Measurements from ENCODE around the gene REPS1.
"Not testable (repeated sequence)": the region's sequence is repeated elsewhere in the genome, so short reads cannot be mapped to it uniquely, and the experiment has no call there.

REPS1 gene

DNA sequence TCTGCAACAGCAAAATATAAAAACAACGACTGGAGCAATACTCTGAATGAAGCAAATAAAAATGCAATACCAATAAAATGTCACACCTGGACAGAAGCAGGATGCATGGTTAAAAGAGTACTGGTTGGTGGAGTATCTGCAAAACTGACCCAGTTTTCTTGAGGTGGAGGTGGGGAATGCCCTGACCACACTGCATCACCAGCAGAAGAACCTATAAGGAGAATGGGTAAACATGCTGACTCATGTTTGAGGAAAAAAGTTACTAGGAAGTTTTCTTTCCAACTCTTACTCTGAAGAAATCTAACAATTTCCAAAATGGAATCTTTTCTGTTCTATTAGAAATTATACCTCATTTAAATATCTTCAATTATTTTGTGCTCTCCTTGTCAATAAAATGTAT lies 43.6 kb downstream of the REPS1 start:
- in situ Hi-C loops (cut with HindIII; ENCODE audit: low sequenced_read_pairs) = no loop called here

DNA sequence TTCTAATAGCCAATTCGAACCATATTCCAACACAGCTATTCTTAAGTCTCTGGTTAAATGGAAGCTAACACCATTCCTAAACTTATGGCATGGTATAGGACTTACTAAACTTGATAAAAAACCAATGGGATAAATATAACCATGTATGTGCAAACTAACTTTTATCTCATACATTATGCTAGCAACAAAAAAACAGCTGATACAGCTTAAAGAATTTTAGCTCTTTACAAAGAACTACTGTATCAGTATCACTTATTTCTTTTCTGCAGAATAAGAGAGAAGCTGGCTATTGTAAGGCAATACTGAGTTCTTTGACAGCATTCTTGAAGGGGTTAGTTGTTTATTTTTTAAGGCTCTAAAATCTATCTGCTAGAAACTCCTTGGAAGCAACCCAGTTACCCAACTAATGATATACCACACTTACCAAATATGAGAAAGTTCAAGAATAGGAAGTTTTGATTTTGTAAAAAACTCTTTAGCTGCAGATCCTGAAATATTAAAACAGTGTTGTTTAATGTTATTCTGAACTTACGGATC lies 44.9 kb downstream of the REPS1 start:
- in situ Hi-C loops (cut with HindIII; ENCODE audit: low sequenced_read_pairs) = no loop called here

DNA sequence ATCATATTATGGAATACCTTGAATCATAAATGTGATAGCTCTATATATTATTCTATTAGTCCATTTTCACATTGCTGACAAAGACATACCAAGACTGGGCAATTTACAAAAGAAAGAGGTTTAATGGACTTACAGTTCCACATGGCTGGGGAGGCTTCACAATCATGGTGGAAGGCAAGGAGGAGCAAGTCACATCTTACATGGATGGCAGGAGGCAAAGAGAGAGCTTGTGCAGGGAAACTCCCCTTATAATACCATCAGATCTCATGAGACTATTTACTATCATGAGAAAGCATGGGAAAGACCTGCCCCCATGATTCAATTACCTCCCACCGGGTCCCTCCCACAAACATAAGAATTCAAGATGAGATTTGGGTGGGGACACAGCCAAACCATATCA lies 51.2 kb downstream of the REPS1 start:
- in situ Hi-C loops (cut with HindIII; ENCODE audit: low sequenced_read_pairs) = not testable (repeated sequence)

GRCh38 chr6:138931660-138932059 lies 56.4 kb downstream of the REPS1 start:
- in situ Hi-C loops (cut with HindIII; ENCODE audit: low sequenced_read_pairs) = no loop called here

DNA sequence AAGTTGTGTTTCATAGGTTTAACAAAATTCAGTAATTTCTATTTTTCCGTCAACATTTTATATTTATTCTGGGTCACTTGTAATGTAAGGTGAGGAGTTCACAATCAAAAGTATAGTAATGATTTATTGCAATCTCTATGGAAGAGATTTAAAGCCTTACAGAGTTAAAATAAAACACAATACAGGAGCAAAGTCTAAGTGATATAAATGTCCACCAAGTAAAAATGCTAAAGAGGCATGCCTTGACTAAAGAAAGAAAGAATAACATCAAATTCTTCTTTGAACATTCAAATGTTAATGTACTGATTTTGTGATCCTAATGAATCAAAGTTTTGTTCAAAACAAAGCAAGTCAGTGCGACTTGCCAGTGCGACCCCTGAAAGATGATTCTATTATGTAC lies 61.5 kb downstream of the REPS1 start:
- in situ Hi-C loops (cut with HindIII; ENCODE audit: low sequenced_read_pairs) = no loop called here

DNA sequence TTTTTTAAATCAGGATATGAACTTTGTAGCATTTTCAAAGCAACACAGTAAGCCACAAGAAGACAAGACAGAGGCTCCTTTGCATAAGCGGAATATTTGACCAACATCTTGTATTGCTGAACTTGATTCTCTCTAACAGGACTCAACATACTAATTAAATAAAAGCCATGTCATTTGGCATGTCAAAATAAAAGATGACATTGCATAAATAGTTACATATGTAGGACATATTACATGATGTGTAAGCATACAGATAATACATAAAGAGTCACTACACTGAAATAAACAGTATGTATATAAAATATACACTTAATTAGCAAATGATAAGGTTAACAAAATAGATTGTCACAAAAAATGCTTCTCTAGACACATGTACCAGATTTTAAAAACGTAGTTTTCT lies 62.2 kb downstream of the REPS1 start:
- in situ Hi-C loops (cut with HindIII; ENCODE audit: low sequenced_read_pairs) = no loop called here

DNA sequence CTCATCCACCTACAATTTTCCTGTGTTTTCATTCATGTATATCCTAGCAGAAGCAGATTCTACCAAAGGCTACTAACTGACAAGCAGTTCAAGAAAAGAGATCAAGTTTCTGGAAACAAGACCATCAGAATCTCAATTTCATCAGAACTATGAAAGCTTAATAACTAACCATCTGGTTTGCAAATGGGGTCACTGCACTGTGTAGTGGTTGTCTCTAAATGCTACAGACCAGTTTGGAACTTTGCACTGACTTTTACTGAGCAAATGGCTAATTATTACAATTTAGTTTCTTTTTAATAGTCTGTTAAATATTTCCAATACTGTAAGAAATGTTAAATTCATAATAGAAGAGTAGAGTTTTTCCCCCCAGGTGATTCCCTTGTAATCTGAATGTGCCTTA lies 64.5 kb downstream of the REPS1 start:
- in situ Hi-C loops (cut with HindIII; ENCODE audit: low sequenced_read_pairs) = no loop called here

DNA sequence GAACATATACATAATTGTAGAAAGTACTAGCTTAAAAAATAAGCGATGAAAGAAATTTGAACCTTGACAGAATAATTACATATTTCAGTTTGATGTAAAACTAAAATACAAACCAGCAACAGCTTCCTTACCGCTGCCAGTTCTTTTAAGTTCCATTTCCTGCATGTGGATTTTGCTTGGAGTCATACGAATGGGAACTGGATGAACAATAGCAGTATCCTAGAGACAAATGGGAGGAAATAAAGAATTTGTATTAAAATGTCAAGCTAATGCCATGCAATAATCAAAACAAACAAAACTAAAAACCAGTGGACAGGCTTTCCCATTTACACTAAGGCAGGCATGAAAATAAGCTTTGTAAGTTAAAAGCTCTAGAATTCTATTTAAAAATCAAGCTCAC lies 67.1 kb downstream of the REPS1 start:
- in situ Hi-C loops (cut with HindIII; ENCODE audit: low sequenced_read_pairs) = no loop called here

- in situ Hi-C loops (cut with HindIII; ENCODE audit: low sequenced_read_pairs) = no loop called here
Measured at GRCh38 chr6:138914701-138915100, 73.4 kb downstream of the REPS1 start.

- in situ Hi-C loops (cut with HindIII; ENCODE audit: low sequenced_read_pairs) = no loop called here
Measured at GRCh38 chr6:138912308-138912707, 75.7 kb downstream of the REPS1 start.

DNA sequence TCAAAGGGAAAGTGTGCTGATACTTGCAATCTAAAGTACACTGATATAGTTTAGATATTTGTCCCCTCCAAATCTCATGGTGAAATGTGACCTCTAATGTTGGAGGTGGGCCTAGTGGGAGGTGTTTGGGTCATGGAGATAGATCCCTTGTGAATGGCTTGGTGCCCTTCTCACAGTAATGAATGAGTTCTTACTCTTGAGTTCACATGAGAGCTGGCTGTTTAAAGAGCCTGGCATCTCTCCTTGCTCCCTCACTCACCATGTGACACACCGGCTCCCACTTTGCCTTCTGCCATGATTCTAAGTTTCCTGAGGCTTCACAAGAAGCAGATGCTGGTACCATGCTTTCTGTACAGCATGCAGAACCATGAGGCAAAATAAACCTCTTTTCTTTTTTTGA lies 78.1 kb downstream of the REPS1 start:
- in situ Hi-C loops (cut with HindIII; ENCODE audit: low sequenced_read_pairs) = no loop called here

- in situ Hi-C loops (cut with HindIII; ENCODE audit: low sequenced_read_pairs) = no loop called here
Measured at GRCh38 chr6:138909511-138909910, 78.5 kb downstream of the REPS1 start.

DNA sequence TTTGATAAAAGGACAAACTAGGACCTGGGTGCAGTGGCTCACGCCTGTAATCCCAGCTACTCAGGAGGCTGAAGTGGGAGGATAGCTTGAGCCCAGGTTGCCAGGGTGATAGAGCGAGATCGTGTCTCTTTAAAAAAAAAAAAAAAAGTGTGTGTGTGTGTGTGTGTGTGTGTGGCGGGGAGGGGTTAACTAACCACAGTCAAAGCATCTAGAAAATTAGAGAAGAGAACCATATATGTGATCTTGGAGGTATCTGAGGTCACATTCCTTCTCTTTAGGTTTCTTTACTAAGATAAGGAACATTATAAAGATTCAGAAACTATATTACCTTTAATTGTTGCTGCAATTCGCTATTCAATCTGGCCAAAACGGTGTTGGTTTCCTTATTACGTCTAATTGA lies 80.9 kb downstream of the REPS1 start:
- in situ Hi-C loops (cut with HindIII; ENCODE audit: low sequenced_read_pairs) = no loop called here

GRCh38 chr6:138897031-138897430 lies 91.0 kb downstream of the REPS1 start:
- in situ Hi-C loops (cut with HindIII; ENCODE audit: low sequenced_read_pairs) = no loop called here

DNA sequence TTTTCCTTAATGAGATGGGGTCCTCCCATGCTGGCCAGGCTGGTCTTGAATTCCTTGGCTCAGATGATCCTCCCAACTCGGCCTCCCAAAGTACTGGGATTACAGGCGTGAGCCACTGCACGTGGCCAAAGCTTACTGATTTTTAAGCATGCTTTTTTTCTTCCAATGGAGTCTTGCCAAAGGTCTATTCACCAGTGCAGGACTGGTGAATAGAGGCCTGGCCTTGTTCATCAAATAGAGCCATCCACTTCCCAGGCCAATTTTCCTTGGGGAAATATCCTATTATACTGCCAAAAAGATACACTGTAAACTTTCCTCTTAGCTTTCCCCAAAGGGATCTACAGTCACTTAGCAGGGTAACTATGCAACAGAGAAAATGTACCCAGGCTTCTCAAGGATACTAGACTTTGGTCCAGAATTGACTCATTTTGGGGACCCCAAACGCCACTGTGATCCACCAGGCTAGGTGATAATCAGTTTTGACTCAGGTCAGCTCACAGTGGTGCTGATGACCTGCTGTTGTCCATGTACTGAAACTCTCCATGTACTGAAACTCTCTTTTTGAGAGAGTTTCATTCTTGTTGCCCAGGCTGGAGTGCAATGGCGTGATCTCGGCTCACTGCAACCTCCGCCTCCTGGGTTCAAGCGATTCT lies 91.8 kb downstream of the REPS1 start:
- in situ Hi-C loops (cut with HindIII; ENCODE audit: low sequenced_read_pairs) = no loop called here

DNA sequence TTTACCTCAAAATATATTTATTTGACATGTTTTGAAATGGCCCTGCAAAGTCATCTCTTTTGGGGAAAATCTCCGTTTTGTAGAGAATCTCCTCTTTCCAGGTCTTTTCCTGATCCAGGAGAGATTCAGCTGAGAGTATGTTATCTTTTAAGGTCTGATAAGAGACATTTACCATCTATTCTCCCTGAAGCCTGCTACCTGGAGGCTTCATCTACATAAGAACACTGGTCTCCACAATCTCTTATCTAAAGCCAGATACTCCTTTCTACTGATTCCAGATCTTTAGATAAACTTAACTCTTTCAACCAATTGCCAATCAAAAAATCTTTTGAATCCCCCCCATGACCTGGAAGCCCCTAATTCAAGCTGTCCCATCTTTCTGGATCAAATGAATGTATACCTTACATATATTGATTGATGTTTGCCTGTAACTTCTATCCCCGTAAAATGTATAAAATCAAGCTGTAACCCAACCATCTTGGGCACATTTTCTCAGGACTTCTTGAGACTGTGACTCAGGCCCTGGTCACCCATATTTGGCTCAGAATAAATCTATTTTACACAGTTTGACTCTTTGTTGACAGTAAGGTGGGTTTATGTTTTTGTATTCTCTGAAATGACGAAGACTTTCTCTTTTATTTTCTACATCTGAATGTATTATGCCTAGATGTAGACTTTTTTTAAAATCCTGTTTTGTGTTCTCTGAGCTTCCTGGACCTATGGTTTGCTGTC lies 96.6 kb downstream of the REPS1 start:
- in situ Hi-C loops (cut with HindIII; ENCODE audit: low sequenced_read_pairs) = no loop called here

DNA sequence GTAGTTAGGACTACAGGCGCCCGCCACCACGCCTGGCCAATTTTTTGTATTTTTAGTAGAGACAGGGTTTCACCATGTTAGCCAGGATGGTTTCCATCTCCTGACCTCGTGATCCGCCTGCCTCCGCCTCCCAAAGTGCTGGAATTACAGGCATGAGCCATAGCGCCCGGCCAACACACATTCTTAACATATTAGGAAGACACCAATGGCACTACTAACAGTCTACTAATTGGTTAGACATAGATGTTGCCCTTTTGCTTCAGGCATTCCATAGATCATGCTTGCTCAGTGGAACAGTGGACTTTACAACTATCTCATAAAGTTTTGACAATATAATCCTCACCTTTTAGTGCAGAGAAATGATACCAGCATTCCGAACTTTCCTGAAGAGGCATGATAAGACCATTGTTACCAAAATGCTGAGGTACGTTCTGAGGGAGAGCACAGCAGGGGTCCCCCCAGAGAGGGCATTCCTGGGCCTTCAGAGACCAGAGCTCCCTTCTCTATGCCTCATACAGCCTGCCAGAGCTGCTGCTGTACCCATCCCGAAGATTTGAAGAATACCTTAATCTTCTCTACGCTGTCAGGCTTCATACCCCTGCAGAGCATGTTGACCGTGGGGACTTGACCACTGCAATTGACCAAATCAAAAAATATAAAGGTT lies 102.8 kb downstream of the REPS1 start:
- in situ Hi-C loops (cut with HindIII; ENCODE audit: low sequenced_read_pairs) = no loop called here

DNA sequence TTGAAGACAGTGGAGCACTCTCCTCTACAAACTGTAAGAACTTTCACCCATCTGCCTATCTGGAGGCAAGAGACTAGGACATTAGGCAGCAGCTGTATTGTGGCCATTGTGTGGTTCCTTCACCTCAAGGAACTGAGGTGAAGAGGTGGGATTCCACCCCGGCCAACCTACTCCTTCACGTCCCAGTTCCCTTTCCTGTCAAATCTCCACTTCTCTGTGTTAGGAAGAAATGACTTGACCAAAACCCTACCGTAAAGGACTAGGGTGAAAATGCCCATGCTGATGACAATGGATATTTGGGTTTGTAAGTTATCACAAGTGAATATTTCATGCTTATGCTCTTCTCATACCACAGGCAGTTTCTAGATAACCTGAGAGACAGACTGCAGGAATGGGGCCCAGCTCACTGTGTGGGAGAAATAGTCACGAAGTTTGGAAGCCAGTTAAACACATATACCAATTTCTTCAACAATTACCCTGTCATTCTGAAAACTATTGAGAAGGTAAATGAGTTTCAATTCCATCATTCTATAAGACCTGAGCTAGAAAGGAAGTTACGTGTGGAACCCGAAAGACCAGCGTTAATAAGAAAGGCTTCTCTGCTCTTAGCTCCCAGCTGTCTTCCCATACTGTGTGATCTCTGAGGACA lies 105.6 kb downstream of the REPS1 start:
- in situ Hi-C loops (cut with HindIII; ENCODE audit: low sequenced_read_pairs) = no loop called here

DNA sequence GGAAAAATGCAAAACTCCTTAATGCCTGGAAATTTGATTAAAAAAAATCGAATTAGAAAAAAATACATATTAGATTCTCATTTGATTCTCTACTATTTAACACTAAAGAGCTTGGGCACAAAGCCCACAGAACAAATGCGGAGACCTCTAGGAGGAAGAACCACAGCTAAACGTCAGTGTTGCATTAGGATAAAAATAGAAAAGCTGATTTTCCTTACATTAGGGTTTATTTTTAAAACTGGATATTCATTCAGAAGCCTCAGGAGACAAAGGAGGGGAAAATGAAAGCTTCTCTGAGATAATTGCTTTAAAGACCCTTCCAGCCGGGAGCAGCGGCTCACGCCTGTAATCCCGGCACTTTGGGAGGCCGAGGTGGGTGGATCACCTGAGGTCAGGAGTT lies 114.9 kb downstream of the REPS1 start:
- in situ Hi-C loops (cut with HindIII; ENCODE audit: low sequenced_read_pairs) = no loop called here

DNA sequence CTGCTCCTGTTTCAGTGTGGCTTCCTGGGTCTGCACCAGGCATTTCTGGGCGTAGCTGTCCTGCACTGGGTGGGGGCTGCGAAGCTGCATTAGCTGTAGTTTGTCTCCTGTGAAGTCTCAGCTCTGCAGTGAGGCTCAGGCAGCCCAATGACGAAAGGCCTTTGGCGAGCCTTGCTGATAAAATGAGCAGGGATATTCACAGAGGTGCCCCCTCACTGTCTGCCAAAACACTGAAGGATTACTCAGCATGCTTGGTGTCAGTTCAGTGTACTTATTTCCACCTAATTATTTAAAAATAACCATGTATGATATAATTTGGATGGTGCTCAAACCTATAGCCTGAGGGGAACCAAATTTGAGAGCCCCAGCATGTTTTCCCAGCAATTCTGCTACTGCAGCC lies 118.7 kb downstream of the REPS1 start:
- in situ Hi-C loops (cut with HindIII; ENCODE audit: low sequenced_read_pairs) = no loop called here

- in situ Hi-C loops (cut with HindIII; ENCODE audit: low sequenced_read_pairs) = no loop called here
Measured at GRCh38 chr6:138868181-138868580, 119.9 kb downstream of the REPS1 start.
